ENCODE data around the gene NHLH2.
A peak's percentile ranks its signal among the peaks of the same experiment; 100 is the strongest.

The NHLH2 gene

GRCh38 chr1:115877511-115877910, 36.6 kb upstream of the NHLH2 start:
- DNase-seq (ENCODE audit: low read depth): peak; percentile 14
- no peak for TF ChIP-seq CTCF (IDR thresholded peaks at IDR 0.05; ENCODE audit: insufficient read depth, low read depth, low read length, missing control alignments)
- no peak overlapping the region for H3K4me3 ChIP-seq (ENCODE audit: low read depth, low read length)

GRCh38 chr1:115874904-115875303, 34.0 kb upstream of the NHLH2 start:
- no peak for DNase-seq (ENCODE audit: low read depth)
- TF ChIP-seq CTCF (IDR thresholded peaks at IDR 0.05; ENCODE audit: insufficient read depth, low read depth, low read length, missing control alignments): no peak
- H3K4me3 ChIP-seq (ENCODE audit: low read depth, low read length): no peak overlapping the region

- DNase-seq (ENCODE audit: low read depth): no peak
These were observed 33.6 kb upstream of the NHLH2 start for GRCh38 chr1:115874497-115874896.

DNA sequence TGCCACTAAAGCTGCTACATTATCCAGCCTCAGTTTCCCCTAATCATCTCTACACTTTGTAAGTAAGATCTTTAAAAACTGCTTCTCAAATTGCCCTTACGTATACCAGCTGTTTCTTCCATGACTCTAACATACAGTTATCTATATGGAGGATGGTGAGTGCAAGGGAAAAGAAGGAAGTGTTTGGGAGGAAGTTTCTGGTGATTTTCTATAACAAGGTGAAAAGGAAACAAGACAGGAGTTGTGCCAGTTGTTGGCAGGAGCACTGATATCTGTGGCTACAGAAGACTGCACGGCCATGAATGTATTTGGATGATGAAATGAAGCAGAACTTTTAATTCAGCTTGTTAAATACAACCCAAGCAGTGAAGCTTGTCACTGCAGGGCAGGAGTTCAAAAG, 32.3 kb upstream of the NHLH2 start:
- no peak for TF ChIP-seq CTCF (IDR thresholded peaks at IDR 0.05; ENCODE audit: insufficient read depth, low read depth, low read length, missing control alignments)
- no peak for DNase-seq (ENCODE audit: low read depth)
- no peak overlapping the region for H3K4me3 ChIP-seq (ENCODE audit: low read depth, low read length)

More at GRCh38 chr1:115874497-115874896, 33.6 kb upstream of the NHLH2 start:
- TF ChIP-seq CTCF (IDR thresholded peaks at IDR 0.05; ENCODE audit: insufficient read depth, low read depth, low read length, missing control alignments): no peak
- no peak overlapping the region for H3K4me3 ChIP-seq (ENCODE audit: low read depth, low read length)

GRCh38 chr1:115869064-115869463, 28.1 kb upstream of the NHLH2 start:
- no peak for TF ChIP-seq CTCF (IDR thresholded peaks at IDR 0.05; ENCODE audit: insufficient read depth, low read depth, low read length, missing control alignments)
- no peak overlapping the region for H3K4me3 ChIP-seq (ENCODE audit: low read depth, low read length)
- no peak for DNase-seq (ENCODE audit: low read depth)

GRCh38 chr1:115867216-115867615, 26.3 kb upstream of the NHLH2 start:
- no peak for TF ChIP-seq CTCF (IDR thresholded peaks at IDR 0.05; ENCODE audit: insufficient read depth, low read depth, low read length, missing control alignments)
- H3K4me3 ChIP-seq (ENCODE audit: low read depth, low read length): no peak overlapping the region
- DNase-seq (ENCODE audit: low read depth): no peak

DNA sequence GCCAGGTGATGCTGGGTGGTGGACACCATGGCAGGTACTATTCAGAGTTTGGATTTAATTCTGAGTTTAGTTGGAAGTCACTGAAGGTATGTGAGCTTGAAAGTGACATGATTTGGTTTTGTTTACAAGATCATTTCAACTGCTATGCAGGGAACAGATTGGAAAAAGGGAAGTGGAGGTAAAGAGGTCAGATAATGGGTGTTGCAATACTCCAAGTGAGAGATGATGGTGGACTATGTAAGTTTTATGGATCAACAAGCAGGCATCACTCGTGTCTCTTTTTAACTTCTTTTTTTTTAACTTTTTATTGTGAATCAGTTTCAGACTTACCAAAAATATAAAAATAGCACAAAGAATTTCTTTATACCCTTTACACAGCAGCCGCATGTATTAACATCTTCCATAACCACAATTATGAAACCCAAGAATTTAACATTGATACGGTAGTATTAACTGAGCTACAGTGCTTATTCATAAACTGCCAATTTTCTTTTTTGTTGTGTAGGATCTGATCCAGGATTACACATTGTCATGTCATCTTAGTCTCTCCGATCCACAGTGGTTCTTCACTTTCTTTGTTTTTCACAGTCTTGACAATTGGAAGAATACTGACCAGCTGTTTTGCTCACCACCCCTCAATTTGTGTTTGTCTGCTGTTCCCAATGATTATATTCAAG, 24.9 kb upstream of the NHLH2 start:
- no peak for TF ChIP-seq CTCF (IDR thresholded peaks at IDR 0.05; ENCODE audit: insufficient read depth, low read depth, low read length, missing control alignments)
- no peak overlapping the region for H3K4me3 ChIP-seq (ENCODE audit: low read depth, low read length)
- DNase-seq (ENCODE audit: low read depth): no peak
